Fibroblast of lung (primary cell): ENCODE results near the gene ITGA2.

Source experiments
- CTCF ChIP-seq, 2 donors: IDR thresholded peaks in 1 of 2; conservative IDR thresholded peaks in 1 of 2; 1 replicate in 1 of 2; 2 replicates in 1 of 2; pipeline ENCODE4 v1.5.1; 2011 to 2012; ENCODE audit warnings: low read length in 2 of 2, control low read depth in 1 of 2, inconsistent platforms in 1 of 2, low read depth in 1 of 2, mild to moderate bottlenecking in 1 of 2
- EZH2 ChIP-seq: IDR thresholded peaks from 2 replicates; pipeline ENCODE4 v1.5.1; 2012; ENCODE audit warnings: low read length, control low read depth, mild to moderate bottlenecking; ENCODE audit errors: missing control alignments

GRCh38 chr5:53067641-53068040, 78.5 kb downstream of the ITGA2 start:
- TF ChIP-seq EZH2 (no peak), CTCF (conservative IDR thresholded peaks at IDR 0.05 in 1 of 2, IDR thresholded peaks at IDR 0.05 in 1 of 2; ENCODE audit: low read depth in 1 of 2, low read length in 2 of 2) (no peak)
